Sigmoid colon (tissue), 7 donors: ENCODE measurements around the gene TADA1. TPM values are rescaled to one million over a fixed set of nuclear protein-coding genes. Genes with fewer than 3 reads are reported as not detected.

ENCODE experiments used
- DNase-seq: peaks from one replicate; pipeline ENCODE4 v3.0.0-alpha.2; 2019
- H3K27ac ChIP-seq, 4 donors: fragments of 200-600 bp; sonication (generic); one replicate each; pipeline ENCODE4 v1.5.1; 2016 to 2019; ENCODE audit warnings: mild to moderate bottlenecking in 1 of 4
- H3K27me3 ChIP-seq, 3 donors: fragments of 200-600 bp; sonication (generic); one replicate each; pipeline ENCODE4 v1.5.1; 2019; ENCODE audit warnings: mild to moderate bottlenecking in 1 of 3
- H3K36me3 ChIP-seq, 4 donors: fragments of 200-600 bp; sonication (generic); one replicate each; pipeline ENCODE4 v1.5.1; 2016 to 2019
- H3K4me1 ChIP-seq, 4 donors: fragments of 200-600 bp; sonication (generic); one replicate each; pipeline ENCODE4 v1.5.1; 2017 to 2019
- H3K4me3 ChIP-seq, 4 donors: fragments of 200-600 bp; sonication (generic); one replicate each; pipeline ENCODE4 v1.5.1; 2017 to 2019; ENCODE audit warnings: mild to moderate bottlenecking in 2 of 4, moderate library complexity in 1 of 4
- H3K9me3 ChIP-seq, 4 donors: fragments of 200-600 bp in 3 of 4; sonication (generic) in 3 of 4; one replicate each; pipeline versions ENCODE4 v1.5.1 to v1.6.1; 2013 to 2019
- EP300 ChIP-seq, 4 donors: sonication (generic); formaldehyde crosslinking; IDR thresholded peaks; one replicate each; pipeline ENCODE4 v1.6.1; 2017; ENCODE audit warnings: antibody characterized with exemption in 4 of 4
- POLR2A ChIP-seq, 2 donors: fragments of 450-650 bp; IDR thresholded peaks; one replicate each; pipeline ENCODE4 v1.6.1; 2016; ENCODE audit warnings: antibody characterized with exemption in 2 of 2, mild to moderate bottlenecking in 2 of 2, moderate library complexity in 2 of 2
- POLR2AphosphoS5 ChIP-seq, 4 donors: sonication (generic); formaldehyde crosslinking; IDR thresholded peaks; one replicate each; pipeline ENCODE4 v1.6.1; 2017; ENCODE audit warnings: antibody characterized with exemption in 4 of 4
- WGBS, 2 donors: extraction: QIAGEN DNeasy Blood & Tissue Kit; methylation state at CpG; one replicate each; pipeline ENCODE4 v1.1.7; 2013; 5-methylcytosine and 5-hydroxymethylcytosine counted together
- intact Hi-C: fragments of 100-400 bp; cut with DNase I; formaldehyde crosslinking; loops from one replicate; pipeline ENCODE4 v1.15.1; 2023
- polyA plus RNA-seq, 3 donors: library from polyadenylated mRNA; stranded (reverse); fragments of 200-250 nt; gene quantifications; one replicate each; pipeline ENCODE4 v1.2.3, GENCODE V29; 2013
- total RNA-seq, 4 donors: library from RNA; depleted of rRNA; stranded (reverse); fragments of >200 nt; gene quantifications; one replicate each; pipeline ENCODE4 v1.1.0, GENCODE V29; 2016
- TF ChIP-seq, protein P1 (sequence below), 4 experiments: fragments of 450-650 bp in 3 of 4; fragments of 200-600 bp in 1 of 4; IDR thresholded peaks; one replicate each; pipeline ENCODE4 v1.5.1; 2016 to 2019; ENCODE audit warnings: antibody characterized with exemption in 4 of 4, mild to moderate bottlenecking in 3 of 4, moderate library complexity in 2 of 4
- donor health status: healthy with polysubstance abuse.
- donor health status: Bipolar disorder and iron deficiency.
- donor health status: healthy.

The TADA1 gene
- total and polyA plus RNA-seq, 7 donors = 7.2 to 16.4 (median 8.6) TPM

DNA sequence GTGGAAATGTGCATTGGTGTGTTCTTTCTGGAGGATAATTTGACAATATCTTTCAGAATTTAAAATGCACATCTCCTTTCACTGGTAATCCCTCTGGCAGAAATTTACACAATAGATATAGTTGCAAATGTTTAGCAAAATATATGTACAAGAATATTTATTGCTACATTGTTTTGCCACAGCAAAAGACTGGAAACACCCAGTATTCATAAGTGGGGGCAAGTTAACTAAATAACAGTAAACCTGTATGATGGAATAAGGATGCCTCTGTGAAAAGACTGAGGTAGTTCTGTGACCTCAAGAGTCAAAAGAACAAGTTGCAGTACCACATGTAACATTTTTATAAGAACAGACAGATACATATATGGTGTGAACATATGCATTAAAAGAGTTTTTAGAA is 13.7 kb upstream of the TADA1 start:
- Histone ChIP-seq H3K4me3 (no peak overlapping the region), H3K27me3 (peaks cover 0 to under 1% (median 0%) of the 10 kb centered on the region in 3 donors), H3K36me3 (no peaks in the 10 kb centered on the region), H3K9me3 (no peaks in the 10 kb centered on the region), H3K4me1 (peaks cover 0 to 30% (median 20%) of the 10 kb centered on the region in 4 donors), H3K27ac (no peak overlapping the region)
- intact Hi-C loops = no loop called here
- DNase-seq = no peak
- TF ChIP-seq POLR2A (IDR thresholded peaks at IDR 0.05) (no peak), POLR2AphosphoS5 (IDR thresholded peaks at IDR 0.05) (no peak), EP300 (IDR thresholded peaks at IDR 0.05) (no peak)
- TF ChIP-seq, protein P1, sequence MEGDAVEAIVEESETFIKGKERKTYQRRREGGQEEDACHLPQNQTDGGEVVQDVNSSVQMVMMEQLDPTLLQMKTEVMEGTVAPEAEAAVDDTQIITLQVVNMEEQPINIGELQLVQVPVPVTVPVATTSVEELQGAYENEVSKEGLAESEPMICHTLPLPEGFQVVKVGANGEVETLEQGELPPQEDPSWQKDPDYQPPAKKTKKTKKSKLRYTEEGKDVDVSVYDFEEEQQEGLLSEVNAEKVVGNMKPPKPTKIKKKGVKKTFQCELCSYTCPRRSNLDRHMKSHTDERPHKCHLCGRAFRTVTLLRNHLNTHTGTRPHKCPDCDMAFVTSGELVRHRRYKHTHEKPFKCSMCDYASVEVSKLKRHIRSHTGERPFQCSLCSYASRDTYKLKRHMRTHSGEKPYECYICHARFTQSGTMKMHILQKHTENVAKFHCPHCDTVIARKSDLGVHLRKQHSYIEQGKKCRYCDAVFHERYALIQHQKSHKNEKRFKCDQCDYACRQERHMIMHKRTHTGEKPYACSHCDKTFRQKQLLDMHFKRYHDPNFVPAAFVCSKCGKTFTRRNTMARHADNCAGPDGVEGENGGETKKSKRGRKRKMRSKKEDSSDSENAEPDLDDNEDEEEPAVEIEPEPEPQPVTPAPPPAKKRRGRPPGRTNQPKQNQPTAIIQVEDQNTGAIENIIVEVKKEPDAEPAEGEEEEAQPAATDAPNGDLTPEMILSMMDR (IDR thresholded peaks at IDR 0.05) = no peak

DNA sequence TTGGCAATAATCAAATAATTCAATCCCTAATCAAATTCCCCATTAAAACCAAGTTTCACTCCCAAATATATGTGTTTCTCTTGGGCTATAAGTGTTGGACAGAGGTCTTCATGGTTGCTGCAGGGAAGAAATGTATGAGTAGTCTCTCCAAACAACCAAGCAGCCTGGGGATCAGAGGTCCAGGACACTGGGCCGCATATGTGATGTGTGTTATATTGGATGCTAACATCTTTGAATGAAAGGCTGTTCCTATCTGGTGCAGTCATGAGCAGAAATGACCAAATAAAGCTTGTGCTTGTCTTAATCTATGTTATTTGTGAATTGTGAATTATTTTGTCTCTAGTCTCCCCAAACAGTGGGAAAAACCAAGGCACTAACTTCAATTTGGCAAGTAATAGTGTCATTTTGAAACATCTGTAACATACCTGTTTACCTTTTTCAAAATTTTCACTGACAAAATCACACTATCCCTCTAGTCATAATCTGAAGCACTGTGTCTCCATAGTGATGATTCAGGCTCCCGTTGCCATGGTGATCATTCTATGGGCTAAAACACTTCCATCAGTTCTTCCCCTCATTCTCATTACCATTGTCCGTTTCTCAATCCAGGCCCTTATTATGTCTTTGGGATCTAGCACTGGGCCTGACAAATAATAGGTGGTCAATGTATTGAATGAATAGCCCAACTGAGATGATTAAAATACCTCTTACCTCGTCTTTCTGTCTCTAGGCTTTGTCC is 12.5 kb upstream of the TADA1 start:
- H3K9me3 ChIP-seq = no peaks in the 10 kb centered on the region
- TF ChIP-seq, protein P1 (IDR thresholded peaks at IDR 0.05) = no peak
- TF ChIP-seq EP300 (IDR thresholded peaks at IDR 0.05) (no peak), POLR2AphosphoS5 (IDR thresholded peaks at IDR 0.05) (no peak), POLR2A (IDR thresholded peaks at IDR 0.05) (no peak)
- no peaks in the 10 kb centered on the region for H3K36me3 ChIP-seq
- intact Hi-C loops = no loop called here
- H3K27ac ChIP-seq = no peak overlapping the region
- H3K27me3 ChIP-seq = peaks cover 0 to 13% (median 0%) of the 10 kb centered on the region in 3 donors
- H3K4me1 ChIP-seq = peaks cover 0 to 37% (median 26%) of the 10 kb centered on the region in 4 donors
- 76 to 81% methylated on average over 4 of the region's 4 CpGs for WGBS, 2 donors
- no peak for DNase-seq
- no peak overlapping the region for H3K4me3 ChIP-seq

DNA sequence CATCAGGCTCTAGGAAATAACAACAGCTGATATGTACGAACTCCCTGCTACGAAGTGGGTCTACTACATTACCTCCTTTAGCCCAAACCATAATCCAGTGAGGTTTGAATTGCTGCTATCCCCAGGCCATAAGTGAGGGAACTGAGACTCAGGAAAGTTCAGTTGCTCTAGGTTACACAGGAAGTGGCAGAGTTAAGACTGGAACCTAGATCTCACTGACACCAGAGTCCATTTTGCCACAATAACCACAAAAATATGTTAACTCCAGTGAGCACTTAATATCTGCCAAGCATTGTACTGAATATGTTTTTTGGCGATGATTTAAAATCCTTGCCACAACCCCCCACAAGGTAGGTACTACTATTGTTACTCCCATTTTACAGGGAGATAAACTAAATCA is 8.9 kb upstream of the TADA1 start:
- Histone ChIP-seq H3K4me3 (no peak overlapping the region), H3K4me1 (peaks cover 0 to 26% (median 15%) of the 10 kb centered on the region in 4 donors), H3K36me3 (no peaks in the 10 kb centered on the region), H3K27me3 (peaks cover 0 to 14% (median 0%) of the 10 kb centered on the region in 3 donors), H3K9me3 (no peaks in the 10 kb centered on the region), H3K27ac (no peak overlapping the region)
- DNase-seq = no peak
- WGBS, 2 donors = 87 to 96% methylated on average over 3 of the region's 3 CpGs
- TF ChIP-seq POLR2AphosphoS5 (IDR thresholded peaks at IDR 0.05) (no peak), POLR2A (IDR thresholded peaks at IDR 0.05) (no peak), EP300 (IDR thresholded peaks at IDR 0.05) (no peak)
- TF ChIP-seq, protein P1 (IDR thresholded peaks at IDR 0.05) = no peak
- intact Hi-C loops = loop anchor here (1.0 kb wide), 1 partner anchor 172 kb away; no protein-coding TSS in a partner anchor

DNA sequence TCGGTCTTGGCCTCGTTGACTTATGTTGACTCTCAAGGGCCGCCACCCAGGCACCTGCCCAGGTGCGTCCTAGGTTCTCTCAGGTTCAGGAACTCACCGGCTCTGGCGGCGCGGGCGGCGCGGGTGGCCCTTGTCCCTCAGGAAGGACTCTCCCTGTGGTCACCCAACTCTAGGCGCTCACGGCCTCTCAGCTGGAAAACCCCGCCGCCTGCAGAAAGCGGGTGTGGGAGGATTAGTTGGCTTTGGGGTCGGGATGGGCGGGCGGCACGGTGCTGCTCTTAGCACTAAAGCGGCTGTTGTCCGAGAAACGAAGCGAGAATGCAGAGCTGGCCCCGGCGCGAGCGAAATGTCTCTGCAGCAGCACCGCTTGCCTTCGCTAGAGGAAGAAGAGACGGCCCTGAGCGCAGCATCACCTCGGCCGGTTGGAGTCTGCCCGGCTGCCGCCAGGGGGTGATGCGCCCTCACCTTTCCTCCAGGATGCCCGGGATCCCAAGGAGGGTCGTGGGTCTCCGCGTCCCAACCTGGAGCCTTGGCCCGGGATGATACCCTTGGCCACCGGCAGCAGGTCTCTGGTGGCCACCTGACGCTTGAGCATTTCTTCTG is 8.1 kb upstream of the TADA1 start:
- H3K9me3 ChIP-seq = no peaks in the 10 kb centered on the region
- peak; percentile 77 for DNase-seq
- WGBS, 2 donors = 8 to 14% methylated on average over 44 of the region's 44 CpGs

More for the DNA sequence above, 8.1 kb upstream of the TADA1 start:
- TF ChIP-seq, protein P1 (IDR thresholded peaks at IDR 0.05) = peak; percentile 68 to 88 (median 76)
- TF ChIP-seq POLR2A (IDR thresholded peaks at IDR 0.05) = no peak
- Histone ChIP-seq H3K4me1 (peaks cover 0 to 26% (median 15%) of the 10 kb centered on the region in 4 donors), H3K27me3 (peaks cover 0 to 14% (median 0%) of the 10 kb centered on the region in 3 donors), H3K27ac (no peak overlapping the region), H3K36me3 (no peaks in the 10 kb centered on the region), H3K4me3 (peak overlapping the region in 2 of 4 donors; percentile 24 to 31)
- intact Hi-C loops = no loop called here
